Endothelial cell of umbilical vein (primary cell): Measurements from ENCODE around the gene CCNG1.

Experiments
- CTCF ChIP-seq, 2 donors: IDR thresholded peaks; 1 replicate in 1 of 2; 2 replicates in 1 of 2; pipeline ENCODE4 v1.5.1; 2011; ENCODE audit warnings: low read length in 2 of 2, mild to moderate bottlenecking in 2 of 2, moderate library complexity in 2 of 2, control low read depth in 1 of 2, inconsistent platforms in 1 of 2, low read depth in 1 of 2; ENCODE audit not compliant: insufficient read depth in 1 of 2; ENCODE audit errors: extremely low read depth in 1 of 2
- MYC ChIP-seq: IDR thresholded peaks from one replicate; pipeline ENCODE4 v1.6.1; 2011; ENCODE audit warnings: mild to moderate bottlenecking, low read depth, low read length
- POLR2A ChIP-seq: IDR thresholded peaks from 2 replicates; pipeline ENCODE4 v1.6.1; 2012; ENCODE audit warnings: low read depth, mild to moderate bottlenecking, control low read depth, low read length
- POLR2AphosphoS5 ChIP-seq: IDR thresholded peaks from 2 replicates; pipeline ENCODE4 v1.6.1; 2012; ENCODE audit warnings: low read depth, mild to moderate bottlenecking, control low read depth, low read length, moderate library complexity; ENCODE audit not compliant: insufficient read depth

- TF ChIP-seq CTCF (IDR thresholded peaks at IDR 0.05; ENCODE audit: extremely low read depth in 1 of 2, insufficient read depth in 1 of 2, low read depth in 1 of 2, low read length in 2 of 2) (no peak), POLR2AphosphoS5 (no peak), MYC (no peak), POLR2A (no peak)
Measured at GRCh38 chr5:163434401-163434866, 3.0 kb upstream of the CCNG1 start.
